ENCODE data around the gene GPR87.

The GPR87 gene

DNA sequence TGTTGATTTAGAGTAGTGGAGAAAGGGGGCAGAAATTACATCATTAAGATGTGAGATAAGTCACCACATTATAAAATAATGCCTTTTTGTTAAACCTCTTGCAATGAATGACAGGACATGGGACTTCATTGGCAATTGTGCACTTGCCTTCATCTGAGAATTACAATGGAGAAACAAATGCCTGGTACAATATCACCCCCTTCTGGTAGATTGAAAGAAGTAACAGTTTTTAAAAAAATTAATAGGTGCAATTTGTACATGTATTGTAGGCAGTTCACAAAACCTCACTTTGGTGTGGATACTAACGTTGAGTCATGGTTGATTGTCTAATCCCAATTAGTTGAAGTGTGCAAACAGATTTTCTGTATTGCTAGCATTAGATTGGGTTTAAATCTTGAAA, 33.7 kb downstream of the GPR87 start:
- Histone ChIP-seq H3K4me1 (ENCODE audit: insufficient read depth, low read length) (peaks cover 34% of the 10 kb centered on the region), H3K79me2 (ENCODE audit: insufficient read depth, low read length) (no peaks in the 10 kb centered on the region), H3K9ac (ENCODE audit: low read depth, low read length) (no peak overlapping the region), H3K27me3 (ENCODE audit: insufficient read depth, low read length, poor library complexity) (no peaks in the 10 kb centered on the region), H3K27ac (ENCODE audit: low read length) (no peak overlapping the region; the same call in 1 of the 2 replicates), H4K20me1 (ENCODE audit: insufficient read depth, low read length) (no peaks in the 10 kb centered on the region), H3K4me2 (ENCODE audit: insufficient read depth, low read length) (no peak overlapping the region), H3K4me3 (ENCODE audit: low read depth in 1 of 2, low read length in 2 of 2) (no peak overlapping the region), H2AFZ (ENCODE audit: low read depth, low read length) (no peak overlapping the region), H3K9me3 (ENCODE audit: insufficient read depth, low read length, severe bottlenecking) (no peaks in the 10 kb centered on the region), H3K36me3 (ENCODE audit: insufficient read depth, low read length) (no peaks in the 10 kb centered on the region)
- ATAC-seq (ENCODE audit: insufficient read depth, low read depth) (peak; percentile 54), DNase-seq (no peak)
- TF ChIP-seq, protein P1, sequence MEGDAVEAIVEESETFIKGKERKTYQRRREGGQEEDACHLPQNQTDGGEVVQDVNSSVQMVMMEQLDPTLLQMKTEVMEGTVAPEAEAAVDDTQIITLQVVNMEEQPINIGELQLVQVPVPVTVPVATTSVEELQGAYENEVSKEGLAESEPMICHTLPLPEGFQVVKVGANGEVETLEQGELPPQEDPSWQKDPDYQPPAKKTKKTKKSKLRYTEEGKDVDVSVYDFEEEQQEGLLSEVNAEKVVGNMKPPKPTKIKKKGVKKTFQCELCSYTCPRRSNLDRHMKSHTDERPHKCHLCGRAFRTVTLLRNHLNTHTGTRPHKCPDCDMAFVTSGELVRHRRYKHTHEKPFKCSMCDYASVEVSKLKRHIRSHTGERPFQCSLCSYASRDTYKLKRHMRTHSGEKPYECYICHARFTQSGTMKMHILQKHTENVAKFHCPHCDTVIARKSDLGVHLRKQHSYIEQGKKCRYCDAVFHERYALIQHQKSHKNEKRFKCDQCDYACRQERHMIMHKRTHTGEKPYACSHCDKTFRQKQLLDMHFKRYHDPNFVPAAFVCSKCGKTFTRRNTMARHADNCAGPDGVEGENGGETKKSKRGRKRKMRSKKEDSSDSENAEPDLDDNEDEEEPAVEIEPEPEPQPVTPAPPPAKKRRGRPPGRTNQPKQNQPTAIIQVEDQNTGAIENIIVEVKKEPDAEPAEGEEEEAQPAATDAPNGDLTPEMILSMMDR (IDR thresholded peaks at IDR 0.05; ENCODE audit: borderline replicate concordance, extremely low read depth, low read length, poor library complexity, severe bottlenecking) = peak; percentile 73
- TF ChIP-seq EZH2 (IDR thresholded peaks at IDR 0.05; ENCODE audit: borderline replicate concordance, low read depth, low read length, severe bottlenecking) = no peak

DNA sequence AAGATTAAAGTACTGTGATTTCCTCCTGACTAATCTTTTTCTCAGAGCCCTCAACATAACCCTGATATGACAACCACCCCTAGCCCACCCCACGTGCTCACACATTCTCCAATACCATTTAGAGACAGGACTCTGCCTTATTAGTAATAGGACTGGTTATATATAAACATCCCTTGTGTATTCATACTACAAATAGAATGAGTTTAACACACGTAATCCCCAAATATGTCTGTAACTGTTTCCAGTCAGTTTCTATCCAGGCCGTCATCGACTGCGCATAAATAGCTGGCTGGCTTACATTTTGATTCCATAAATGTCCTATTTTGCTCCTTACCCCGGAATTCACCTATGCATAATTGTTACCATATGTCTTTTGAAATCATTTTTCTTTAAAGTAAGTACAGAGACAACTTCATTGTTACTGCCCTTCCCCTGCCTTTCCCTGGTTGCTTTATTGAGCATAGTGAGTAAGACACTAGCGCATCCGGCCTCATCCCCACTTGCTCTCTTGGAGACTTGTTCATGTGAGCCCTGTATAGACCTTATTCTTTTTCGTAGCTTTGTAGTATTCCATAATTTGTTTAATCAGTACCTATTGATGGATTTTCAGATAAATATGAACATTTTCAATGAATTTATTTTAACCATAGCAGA, 34.8 kb downstream of the GPR87 start:
- TF ChIP-seq EZH2 (IDR thresholded peaks at IDR 0.05; ENCODE audit: borderline replicate concordance, low read depth, low read length, severe bottlenecking) = no peak
- TF ChIP-seq, protein P1 (IDR thresholded peaks at IDR 0.05; ENCODE audit: borderline replicate concordance, extremely low read depth, low read length, poor library complexity, severe bottlenecking) = no peak
- no peak for DNase-seq
- Histone ChIP-seq H3K79me2 (ENCODE audit: insufficient read depth, low read length) (no peaks in the 10 kb centered on the region), H3K27ac (ENCODE audit: low read length) (no peak overlapping the region), H3K9me3 (ENCODE audit: insufficient read depth, low read length, severe bottlenecking) (no peaks in the 10 kb centered on the region), H3K36me3 (ENCODE audit: insufficient read depth, low read length) (no peaks in the 10 kb centered on the region), H3K27me3 (ENCODE audit: insufficient read depth, low read length, poor library complexity) (no peaks in the 10 kb centered on the region), H3K4me1 (ENCODE audit: insufficient read depth, low read length) (peaks cover 34% of the 10 kb centered on the region), H2AFZ (ENCODE audit: low read depth, low read length) (no peak overlapping the region), H3K4me3 (ENCODE audit: low read depth in 1 of 2, low read length in 2 of 2) (no peak overlapping the region), H4K20me1 (ENCODE audit: insufficient read depth, low read length) (no peaks in the 10 kb centered on the region), H3K4me2 (ENCODE audit: insufficient read depth, low read length) (no peak overlapping the region), H3K9ac (ENCODE audit: low read depth, low read length) (no peak overlapping the region)
- ATAC-seq (ENCODE audit: insufficient read depth, low read depth) = no peak

DNA sequence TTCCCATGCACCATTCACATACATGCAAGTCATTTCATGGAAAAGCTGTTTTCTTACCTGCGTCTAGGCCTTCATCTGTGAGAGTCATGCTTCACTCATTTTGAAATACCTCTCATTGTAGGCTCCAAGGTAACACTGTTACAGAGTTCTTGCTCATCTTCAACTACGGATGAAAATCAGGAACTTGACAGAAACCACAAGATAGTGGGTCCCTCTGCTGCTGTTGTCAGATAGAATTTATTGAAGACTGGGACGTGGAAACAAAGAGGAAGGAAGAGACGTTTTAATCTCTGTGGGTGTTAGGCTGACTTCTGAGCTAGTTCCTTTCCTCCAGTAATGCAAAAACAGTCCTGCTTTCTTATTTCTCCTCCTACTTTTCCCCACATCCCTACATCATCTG, 38.4 kb downstream of the GPR87 start, which contains the start of gene P2RY14:
P2RY14 (minus strand) TSS at position 313 of the 400 bp plus-strand sequence. CDS start 64,226 bp downstream, outside the sequence.
- no peaks in the 10 kb centered on the region for H3K27me3 ChIP-seq (ENCODE audit: insufficient read depth, low read length, poor library complexity)
- H3K9ac ChIP-seq (ENCODE audit: low read depth, low read length) = no peak within 1 kb of the TSS
- DNase-seq = no peak
- ATAC-seq (ENCODE audit: insufficient read depth, low read depth) = peak; percentile 74
- H3K4me2 ChIP-seq (ENCODE audit: insufficient read depth, low read length) = no peak within 1 kb of the TSS
- TF ChIP-seq, protein P1 (IDR thresholded peaks at IDR 0.05; ENCODE audit: borderline replicate concordance, extremely low read depth, low read length, poor library complexity, severe bottlenecking) = no peak
- TF ChIP-seq EZH2 (IDR thresholded peaks at IDR 0.05; ENCODE audit: borderline replicate concordance, low read depth, low read length, severe bottlenecking) = no peak
- H3K27ac ChIP-seq (ENCODE audit: low read length) = no peak within 1 kb of the TSS
- H3K36me3 ChIP-seq (ENCODE audit: insufficient read depth, low read length) = no peaks in the 10 kb centered on the region
- H3K79me2 ChIP-seq (ENCODE audit: insufficient read depth, low read length) = no peaks in the 10 kb centered on the region
- H3K4me1 ChIP-seq (ENCODE audit: insufficient read depth, low read length) = peaks cover 20% of the 10 kb centered on the region
- no peaks in the 10 kb centered on the region for H3K9me3 ChIP-seq (ENCODE audit: insufficient read depth, low read length, severe bottlenecking)
- H4K20me1 ChIP-seq (ENCODE audit: insufficient read depth, low read length) = no peaks in the 10 kb centered on the region
- no peak within 1 kb of the TSS for H2AFZ ChIP-seq (ENCODE audit: low read depth, low read length)
- H3K4me3 ChIP-seq (ENCODE audit: low read depth in 1 of 2, low read length in 2 of 2) = no peak within 1 kb of the TSS
